ENCODE measurements around the gene NOX5.
"Not testable (repeated sequence)": the region's sequence is repeated elsewhere in the genome, so short reads cannot be mapped to it uniquely, and the experiment has no call there.

NOX5 gene

GRCh38 chr15:69060041-69060481, 45.6 kb downstream of the NOX5 start:
- Histone ChIP-seq H3K27ac (ENCODE audit: low read depth, low read length) (no peak overlapping the region), H3K36me3 (ENCODE audit: insufficient read depth, low read length) (no peaks in the 10 kb centered on the region), H3K4me1 (ENCODE audit: insufficient read depth, low read length) (no peaks in the 10 kb centered on the region; the same call in 1 of the 2 replicates), H3K9ac (ENCODE audit: low read depth, low read length) (no peak overlapping the region), H3K27me3 (ENCODE audit: insufficient read depth, low read length) (no peaks in the 10 kb centered on the region), H3K9me3 (ENCODE audit: insufficient read depth, low read depth, low read length) (no peaks in the 10 kb centered on the region), H3K4me3 (ENCODE audit: low read length) (no peak overlapping the region)
- WGBS, result 51% methylated on average over 6 of the region's 6 CpGs

DNA sequence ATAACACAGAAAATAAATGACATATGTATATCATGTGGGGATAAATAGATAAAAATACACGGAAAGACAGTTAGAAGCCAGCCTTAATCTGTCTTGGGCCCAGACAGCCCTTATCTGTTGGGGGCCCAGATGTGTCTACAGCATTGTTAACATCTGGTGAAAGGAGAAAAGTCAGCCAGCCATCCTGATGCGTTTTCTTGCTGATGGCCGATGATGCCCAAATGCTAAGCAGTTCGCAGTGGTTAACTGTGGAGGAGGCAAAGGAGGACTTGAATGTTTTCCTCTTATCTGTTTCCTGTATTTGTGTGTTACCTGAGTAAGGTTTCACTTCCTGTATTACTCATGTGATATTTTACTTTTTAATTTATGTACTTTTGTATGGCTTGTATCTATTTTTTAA, 46.2 kb downstream of the NOX5 start:
- Histone ChIP-seq H3K27me3 (ENCODE audit: insufficient read depth, low read length) (no peaks in the 10 kb centered on the region), H3K9ac (ENCODE audit: low read depth, low read length) (no peak overlapping the region), H3K4me3 (ENCODE audit: low read length) (no peak overlapping the region), H3K4me1 (ENCODE audit: insufficient read depth, low read length) (no peaks in the 10 kb centered on the region; the same call in 1 of the 2 replicates), H3K9me3 (ENCODE audit: insufficient read depth, low read depth, low read length) (no peaks in the 10 kb centered on the region), H3K36me3 (ENCODE audit: insufficient read depth, low read length) (no peaks in the 10 kb centered on the region), H3K27ac (ENCODE audit: low read depth, low read length) (no peak overlapping the region)
- WGBS, result 85% methylated on average over 4 of the region's 4 CpGs

DNA sequence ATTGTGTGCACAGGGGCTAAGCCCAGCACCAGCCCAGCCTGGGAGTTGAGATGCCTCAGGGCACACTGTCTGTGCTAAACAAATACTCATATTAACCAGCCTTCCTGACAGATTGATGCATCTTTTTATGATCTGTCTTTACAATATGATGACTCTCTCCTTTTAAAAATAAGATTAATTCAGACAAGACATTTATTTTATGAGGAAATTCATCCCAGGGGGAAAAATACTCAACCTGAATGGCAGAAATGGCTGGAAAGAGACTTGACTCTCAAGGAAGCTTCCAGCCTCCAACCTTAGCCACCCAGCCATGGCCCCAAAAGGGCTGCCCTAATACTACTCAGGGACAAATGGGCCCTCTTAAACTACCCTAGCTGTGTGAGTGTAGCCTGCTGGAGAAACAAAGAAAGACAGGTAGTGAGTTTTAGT, 46.9 kb downstream of the NOX5 start:
- Histone ChIP-seq H3K9me3 (ENCODE audit: insufficient read depth, low read depth, low read length) (no peaks in the 10 kb centered on the region), H3K4me1 (ENCODE audit: insufficient read depth, low read length) (no peaks in the 10 kb centered on the region; the same call in 1 of the 2 replicates), H3K27ac (ENCODE audit: low read depth, low read length) (no peak overlapping the region), H3K9ac (ENCODE audit: low read depth, low read length) (no peak overlapping the region), H3K36me3 (ENCODE audit: insufficient read depth, low read length) (no peaks in the 10 kb centered on the region), H3K27me3 (ENCODE audit: insufficient read depth, low read length) (no peaks in the 10 kb centered on the region), H3K4me3 (ENCODE audit: low read length) (no peak overlapping the region)

GRCh38 chr15:69064649-69065048, 50.2 kb downstream of the NOX5 start:
- Histone ChIP-seq H3K36me3 (ENCODE audit: insufficient read depth, low read length) (no peaks in the 10 kb centered on the region), H3K4me3 (ENCODE audit: low read length) (no peak overlapping the region), H3K27ac (ENCODE audit: low read depth, low read length) (no peak overlapping the region), H3K9me3 (ENCODE audit: insufficient read depth, low read depth, low read length) (no peaks in the 10 kb centered on the region), H3K4me1 (ENCODE audit: insufficient read depth, low read length) (no peaks in the 10 kb centered on the region; the same call in 1 of the 2 replicates), H3K9ac (ENCODE audit: low read depth, low read length) (no peak overlapping the region), H3K27me3 (ENCODE audit: insufficient read depth, low read length) (no peaks in the 10 kb centered on the region)
- WGBS, result 73% methylated on average over 3 of the region's 3 CpGs

DNA sequence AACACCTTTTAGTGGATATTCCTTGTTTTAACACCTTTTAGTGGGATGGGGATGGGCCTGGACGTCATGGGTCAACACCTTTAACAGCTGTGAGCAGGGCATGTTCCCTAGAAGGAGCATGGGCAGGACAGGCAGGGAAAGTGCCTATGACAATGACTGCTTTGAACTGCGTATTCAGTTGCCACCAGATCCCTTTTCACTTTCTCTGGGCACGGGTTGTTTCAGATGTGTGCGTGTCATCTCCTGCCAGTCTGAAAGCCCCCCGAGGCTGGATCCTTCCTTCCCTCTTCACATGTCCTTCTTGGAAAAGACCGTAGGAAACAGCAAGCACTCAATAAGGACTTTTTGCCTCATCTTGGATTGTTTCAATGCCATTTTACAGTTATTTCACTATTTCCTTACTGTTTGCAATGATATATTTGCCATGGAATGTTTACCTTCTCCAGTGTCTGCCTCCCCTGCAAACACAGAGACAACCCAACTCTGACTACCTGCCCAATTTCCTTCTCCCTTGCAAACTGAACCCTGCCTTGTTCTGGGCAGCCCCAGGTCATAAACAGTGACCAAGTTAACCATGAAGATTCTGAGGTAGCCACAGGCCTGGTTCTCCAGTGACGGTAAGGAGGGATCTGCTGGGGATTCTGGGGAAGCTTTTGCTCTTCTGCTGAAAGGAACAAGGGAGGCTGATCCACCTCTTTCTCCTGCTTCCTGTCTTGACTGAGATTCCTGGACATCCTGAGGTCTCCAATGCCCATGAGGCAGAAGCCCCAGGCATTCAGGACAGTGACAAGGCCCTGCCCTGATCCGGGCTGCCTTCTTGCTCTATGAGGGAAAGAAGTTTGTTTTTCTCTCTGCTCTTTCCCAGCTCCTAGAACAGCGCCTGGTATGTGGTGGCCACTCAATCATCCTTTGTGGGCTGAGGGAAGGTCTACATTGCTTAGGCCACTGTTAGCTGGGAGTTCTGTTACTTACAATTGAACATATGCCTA, 51.8 kb downstream of the NOX5 start:
- H3K36me3 ChIP-seq (ENCODE audit: insufficient read depth, low read length), result no peaks in the 10 kb centered on the region
- H3K27me3 ChIP-seq (ENCODE audit: insufficient read depth, low read length), result peaks cover under 1% of the 10 kb centered on the region; the same call in 1 of the 2 replicates
- H3K9ac ChIP-seq (ENCODE audit: low read depth, low read length), result no peak overlapping the region
- no peak overlapping the region for H3K27ac ChIP-seq (ENCODE audit: low read depth, low read length)
- 92% methylated on average over 9 of the region's 9 CpGs for WGBS
- H3K4me1 ChIP-seq (ENCODE audit: insufficient read depth, low read length), result no peaks in the 10 kb centered on the region
- H3K9me3 ChIP-seq (ENCODE audit: insufficient read depth, low read depth, low read length), result no peaks in the 10 kb centered on the region
- no peak overlapping the region for H3K4me3 ChIP-seq (ENCODE audit: low read length)

DNA sequence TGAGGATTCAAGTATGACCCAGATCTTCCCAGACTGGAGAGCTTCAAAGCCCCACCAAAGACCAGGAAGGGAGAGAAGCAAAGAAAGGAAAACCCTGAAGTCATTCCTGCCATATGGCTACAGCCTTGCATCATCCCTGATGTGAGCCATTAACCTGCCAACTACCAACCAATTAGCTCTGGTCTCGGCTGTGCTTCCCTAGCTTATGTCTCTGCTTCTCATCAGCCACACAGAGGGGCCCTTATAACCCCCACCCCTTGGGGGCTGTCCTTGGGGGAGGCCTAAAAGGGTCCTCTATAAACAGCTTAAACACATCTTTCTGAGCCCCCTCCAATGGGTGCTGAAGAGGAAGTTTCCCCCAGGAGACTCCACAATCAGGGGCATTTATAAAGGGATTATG, 52.8 kb downstream of the NOX5 start:
- WGBS, result 86% methylated on average over 1 of the region's 1 CpG

GRCh38 chr15:69068157-69068556, 53.7 kb downstream of the NOX5 start:
- peaks cover 7% of the 10 kb centered on the region for H3K27me3 ChIP-seq (ENCODE audit: insufficient read depth, low read length)
- H3K4me1 ChIP-seq (ENCODE audit: insufficient read depth, low read length), result no peaks in the 10 kb centered on the region
- no peaks in the 10 kb centered on the region for H3K9me3 ChIP-seq (ENCODE audit: insufficient read depth, low read depth, low read length)
- WGBS, result 91% methylated on average over 3 of the region's 3 CpGs
- no peaks in the 10 kb centered on the region for H3K36me3 ChIP-seq (ENCODE audit: insufficient read depth, low read length)
- no peak overlapping the region for H3K9ac ChIP-seq (ENCODE audit: low read depth, low read length)
- no peak overlapping the region for H3K4me3 ChIP-seq (ENCODE audit: low read length)
- H3K27ac ChIP-seq (ENCODE audit: low read depth, low read length), result no peak overlapping the region

More for the DNA sequence above, 52.8 kb downstream of the NOX5 start:
- H3K9me3 ChIP-seq (ENCODE audit: insufficient read depth, low read depth, low read length), result no peaks in the 10 kb centered on the region
- no peak overlapping the region for H3K27ac ChIP-seq (ENCODE audit: low read depth, low read length)
- H3K4me3 ChIP-seq (ENCODE audit: low read length), result no peak overlapping the region
- peaks cover 3% of the 10 kb centered on the region; the same call in 1 of the 2 replicates for H3K27me3 ChIP-seq (ENCODE audit: insufficient read depth, low read length)
- H3K4me1 ChIP-seq (ENCODE audit: insufficient read depth, low read length), result no peaks in the 10 kb centered on the region
- no peaks in the 10 kb centered on the region for H3K36me3 ChIP-seq (ENCODE audit: insufficient read depth, low read length)
- no peak overlapping the region for H3K9ac ChIP-seq (ENCODE audit: low read depth, low read length)

DNA sequence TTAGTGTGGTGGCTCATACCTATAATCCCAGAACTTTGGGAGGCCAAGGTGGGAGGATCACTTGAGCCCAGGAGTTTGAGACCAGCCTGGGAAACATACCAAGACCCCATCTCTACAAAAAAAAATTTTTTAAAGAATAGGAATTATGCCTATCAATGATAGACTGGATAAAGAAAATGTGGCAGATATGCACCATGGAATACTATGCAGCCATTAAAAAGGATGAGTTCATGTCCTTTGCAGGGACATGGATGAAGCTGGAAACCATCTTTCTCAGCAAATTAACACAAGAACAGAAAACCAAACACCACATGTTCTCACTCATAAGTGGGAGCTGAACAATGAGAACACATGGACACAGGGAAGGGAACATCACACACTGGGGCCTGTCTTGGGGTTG, 54.8 kb downstream of the NOX5 start:
- not testable (repeated sequence) for H3K9ac ChIP-seq (ENCODE audit: low read depth, low read length); H3K4me3 ChIP-seq (ENCODE audit: low read length); H3K4me1 ChIP-seq (ENCODE audit: insufficient read depth, low read length); H3K27ac ChIP-seq (ENCODE audit: low read depth, low read length); H3K36me3 ChIP-seq (ENCODE audit: insufficient read depth, low read length); H3K9me3 ChIP-seq (ENCODE audit: insufficient read depth, low read depth, low read length)
- peaks cover 14% of the 10 kb centered on the region for H3K27me3 ChIP-seq (ENCODE audit: insufficient read depth, low read length)

DNA sequence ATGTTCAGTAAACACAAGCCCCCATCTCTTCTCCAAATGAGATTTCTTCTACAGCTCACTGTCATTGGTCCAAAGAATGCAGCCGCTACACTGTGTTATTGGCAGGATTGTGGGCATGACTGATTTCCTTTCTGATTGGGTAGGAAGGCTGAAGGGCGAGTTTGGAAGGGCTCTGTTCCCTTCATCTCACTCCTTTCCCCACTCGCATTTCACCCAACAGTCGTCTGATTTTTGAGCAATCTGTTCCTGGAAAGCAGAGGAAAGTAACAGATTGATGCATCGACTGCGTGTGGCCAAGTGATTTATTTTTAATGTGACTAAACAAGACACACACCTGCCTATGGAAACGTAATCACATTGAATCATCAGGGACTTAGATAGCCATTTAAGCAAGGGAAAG, 55.5 kb downstream of the NOX5 start:
- peaks cover 10% of the 10 kb centered on the region for H3K4me1 ChIP-seq (ENCODE audit: insufficient read depth, low read length)
- WGBS, result 94% methylated on average over 6 of the region's 7 CpGs
- no peak overlapping the region for H3K4me3 ChIP-seq (ENCODE audit: low read length)
- H3K36me3 ChIP-seq (ENCODE audit: insufficient read depth, low read length), result no peaks in the 10 kb centered on the region
- no peaks in the 10 kb centered on the region for H3K9me3 ChIP-seq (ENCODE audit: insufficient read depth, low read depth, low read length)
- H3K27me3 ChIP-seq (ENCODE audit: insufficient read depth, low read length), result peaks cover 18% of the 10 kb centered on the region
- H3K27ac ChIP-seq (ENCODE audit: low read depth, low read length), result no peak overlapping the region
- H3K9ac ChIP-seq (ENCODE audit: low read depth, low read length), result no peak overlapping the region

GRCh38 chr15:69070396-69070795, 55.9 kb downstream of the NOX5 start:
- H3K36me3 ChIP-seq (ENCODE audit: insufficient read depth, low read length), result no peaks in the 10 kb centered on the region
- peaks cover 14% of the 10 kb centered on the region for H3K4me1 ChIP-seq (ENCODE audit: insufficient read depth, low read length)
- H3K9ac ChIP-seq (ENCODE audit: low read depth, low read length), result no peak overlapping the region
- no peak overlapping the region for H3K4me3 ChIP-seq (ENCODE audit: low read length)
- H3K27me3 ChIP-seq (ENCODE audit: insufficient read depth, low read length), result peaks cover 22% of the 10 kb centered on the region
- no peak overlapping the region for H3K27ac ChIP-seq (ENCODE audit: low read depth, low read length)
- no peaks in the 10 kb centered on the region for H3K9me3 ChIP-seq (ENCODE audit: insufficient read depth, low read depth, low read length)
- 96% methylated on average over 1 of the region's 1 CpG for WGBS

DNA sequence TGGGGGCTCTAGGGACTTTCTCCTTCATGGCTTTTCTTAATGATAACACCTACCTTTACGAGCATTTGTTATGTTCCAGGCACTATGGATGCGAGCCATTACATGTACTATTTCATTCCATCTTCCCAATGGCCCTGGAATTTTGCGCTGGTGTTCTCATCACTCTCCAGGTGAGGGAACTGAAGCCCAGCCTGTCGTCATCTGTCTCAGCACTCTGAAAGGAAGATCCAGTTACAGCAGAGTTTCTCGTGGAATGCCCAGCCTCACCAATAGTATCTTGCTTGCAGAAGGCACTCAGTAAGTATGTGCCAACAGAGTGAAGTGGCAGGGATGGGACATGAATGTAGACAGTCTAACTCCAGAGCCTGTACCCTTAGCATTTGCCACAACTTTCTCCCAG, 56.8 kb downstream of the NOX5 start:
- Histone ChIP-seq H3K27ac (ENCODE audit: low read depth, low read length) (no peak overlapping the region), H3K4me1 (ENCODE audit: insufficient read depth, low read length) (peaks cover 16% of the 10 kb centered on the region), H3K36me3 (ENCODE audit: insufficient read depth, low read length) (no peaks in the 10 kb centered on the region), H3K4me3 (ENCODE audit: low read length) (no peak overlapping the region), H3K9me3 (ENCODE audit: insufficient read depth, low read depth, low read length) (no peaks in the 10 kb centered on the region), H3K9ac (ENCODE audit: low read depth, low read length) (no peak overlapping the region), H3K27me3 (ENCODE audit: insufficient read depth, low read length) (peaks cover 29% of the 10 kb centered on the region)
- 81% methylated on average over 5 of the region's 5 CpGs for WGBS

All from HUES64 (cell line).